Calu3 (cell line): ENCODE measurements around the gene BEND5. TPM values are rescaled to one million over a fixed set of nuclear protein-coding genes. Genes with fewer than 3 reads are reported as not detected.

Experiments used
- BruUV-seq: library from RNA; stranded (reverse); fragments of 400-500 nt; replicated peaks from 2 replicates; lab custom pipeline; 2021; lab: Mats Ljungman, UMichigan
- CTCF ChIA-PET: fragments of 300-600 bp; sonication (Branson Sonifier 250); formaldehyde crosslinking; loops from one replicate; lab custom pipeline; 2022; ENCODE audit warnings: antibody characterized with exemption; lab: Charles Lee
- DNase-seq: peaks from one replicate; pipeline ENCODE4 v3.0.0; 2022
- H3K27ac Mint-ChIP-seq: one replicate; pipeline ENCODE4 v1.8.0; 2022; ENCODE audit warnings: mixed read lengths; ENCODE audit not compliant: unreplicated experiment
- H3K27me3 Mint-ChIP-seq: one replicate; pipeline ENCODE4 v1.8.0; 2022; ENCODE audit warnings: mixed read lengths; ENCODE audit not compliant: unreplicated experiment
- H3K36me3 Mint-ChIP-seq: one replicate; pipeline ENCODE4 v1.8.0; 2022; ENCODE audit warnings: mild to moderate bottlenecking, moderate library complexity, mixed read lengths; ENCODE audit not compliant: insufficient read depth, unreplicated experiment
- H3K4me1 Mint-ChIP-seq: one replicate; pipeline ENCODE4 v1.8.0; 2022; ENCODE audit warnings: mild to moderate bottlenecking, low read depth, mixed read lengths; ENCODE audit not compliant: unreplicated experiment
- H3K4me3 Mint-ChIP-seq: one replicate; pipeline ENCODE4 v1.8.0; 2022; ENCODE audit warnings: mild to moderate bottlenecking, low read depth, moderate library complexity, mixed read lengths; ENCODE audit not compliant: unreplicated experiment
- H3K9me3 Mint-ChIP-seq: one replicate; pipeline ENCODE4 v1.8.0; 2022; ENCODE audit warnings: low read depth, mixed read lengths; ENCODE audit not compliant: unreplicated experiment
- CTCF ChIP-seq: fragments of 200-600 bp; IDR thresholded peaks from one replicate; pipeline ENCODE4 v1.8.0; 2022; ENCODE audit warnings: antibody characterized with exemption; ENCODE audit not compliant: unreplicated experiment
- intact Hi-C: fragments of 100-400 bp; cut with micrococcal nuclease; formaldehyde crosslinking; loops from one replicate; pipeline ENCODE4 v1.10.0; 2022; ENCODE audit not compliant: unreplicated experiment
- total RNA-seq: library from RNA; stranded (reverse); gene quantifications from 2 replicates; pipeline ENCODE4 v1.2.3, GENCODE V29; 2022

Gene BEND5
- total RNA-seq, 1 experiment from 2014 or later = 0.87 TPM

GRCh38 chr1:48687282-48688045 is 89.2 kb downstream of the BEND5 start:
- no peak for TF ChIP-seq CTCF
- intact Hi-C loops = loop anchor here (10.0 kb wide), 1 partner anchor 1647 kb away; no protein-coding TSS in a partner anchor
- H3K4me3 Mint-ChIP-seq = no peak overlapping the region
- H3K36me3 Mint-ChIP-seq = no peaks in the 10 kb centered on the region
- H3K27ac Mint-ChIP-seq = no peak overlapping the region
- CTCF ChIA-PET = interaction anchor here (1.7 to 1.9 kb wide), 2 partner anchors 10 to 130 kb away, joined by 3 to 5 read pairs; no protein-coding TSS in a partner anchor
- no peaks in the 10 kb centered on the region for H3K9me3 Mint-ChIP-seq
- no peak for DNase-seq
- BruUV-seq = no TSS peak
- no peaks in the 10 kb centered on the region for H3K27me3 Mint-ChIP-seq
- H3K4me1 Mint-ChIP-seq = no peaks in the 10 kb centered on the region

DNA sequence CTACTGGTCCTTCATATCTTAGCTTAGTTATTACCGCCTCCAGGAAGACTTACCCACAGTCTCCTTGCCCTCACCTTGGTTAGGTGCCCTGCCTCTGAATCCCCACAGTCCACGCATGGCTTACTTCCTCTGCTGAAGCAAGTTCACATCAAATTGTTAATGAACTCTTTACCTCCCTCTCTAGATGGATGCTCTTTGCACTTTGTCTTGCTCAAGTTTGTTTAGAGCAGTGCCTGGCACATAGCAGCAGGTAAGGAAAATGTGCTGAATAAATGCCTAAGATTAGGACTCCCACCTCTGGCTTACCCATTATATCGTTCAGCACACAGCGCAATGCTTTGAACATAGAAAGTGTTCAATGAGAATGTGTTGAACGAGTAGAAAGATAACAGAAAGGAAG is 90.5 kb downstream of the BEND5 start:
- no TSS peak for BruUV-seq

DNA sequence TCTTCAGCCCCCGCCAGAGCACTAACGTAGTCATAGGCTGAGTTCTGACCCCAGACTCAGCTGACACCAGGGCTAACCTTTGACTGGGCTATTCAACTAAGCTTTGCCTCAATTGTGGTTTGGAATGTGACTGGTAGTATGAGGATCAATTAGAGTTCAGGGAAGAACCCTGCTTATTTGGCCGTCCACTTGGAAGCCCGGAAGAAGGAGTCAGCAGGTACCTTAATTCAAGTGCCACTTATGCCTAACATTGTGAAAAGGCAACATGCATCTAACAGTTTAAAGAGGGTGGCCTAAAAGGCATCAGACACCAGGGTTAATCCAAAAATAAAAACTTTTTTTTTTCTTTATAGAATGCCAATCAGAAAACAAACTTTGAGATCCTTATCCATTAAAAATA is 92.3 kb downstream of the BEND5 start:
- H3K9me3 Mint-ChIP-seq = no peaks in the 10 kb centered on the region
- no peaks in the 10 kb centered on the region for H3K36me3 Mint-ChIP-seq
- DNase-seq = no peak
- CTCF ChIA-PET = no interaction called here
- no peak overlapping the region for H3K27ac Mint-ChIP-seq
- no peaks in the 10 kb centered on the region for H3K27me3 Mint-ChIP-seq
- TF ChIP-seq CTCF = no peak
- intact Hi-C loops = loop anchor here (10.0 kb wide), 1 partner anchor 1650 kb away; no protein-coding TSS in a partner anchor
- no TSS peak for BruUV-seq
- H3K4me3 Mint-ChIP-seq = no peak overlapping the region
- H3K4me1 Mint-ChIP-seq = no peaks in the 10 kb centered on the region

More for the DNA sequence above, 90.5 kb downstream of the BEND5 start:
- no peaks in the 10 kb centered on the region for H3K9me3 Mint-ChIP-seq
- no peaks in the 10 kb centered on the region for H3K4me1 Mint-ChIP-seq
- no peak overlapping the region for H3K4me3 Mint-ChIP-seq
- intact Hi-C loops = loop anchor here (10.0 kb wide), 1 partner anchor 1649 kb away; no protein-coding TSS in a partner anchor
- no peak for TF ChIP-seq CTCF
- no peaks in the 10 kb centered on the region for H3K36me3 Mint-ChIP-seq
- no peaks in the 10 kb centered on the region for H3K27me3 Mint-ChIP-seq
- H3K27ac Mint-ChIP-seq = no peak overlapping the region
- DNase-seq = no peak
- CTCF ChIA-PET = interaction anchor here (0.6 kb wide), 1 partner anchor 9 kb away, joined by 3 read pairs; no protein-coding TSS in a partner anchor

GRCh38 chr1:48683839-48684238 is 92.9 kb downstream of the BEND5 start:
- no peak overlapping the region for H3K4me3 Mint-ChIP-seq
- no peak for TF ChIP-seq CTCF
- CTCF ChIA-PET = no interaction called here
- H3K27me3 Mint-ChIP-seq = no peaks in the 10 kb centered on the region
- no TSS peak for BruUV-seq
- H3K36me3 Mint-ChIP-seq = no peaks in the 10 kb centered on the region
- intact Hi-C loops = loop anchor here (10.0 kb wide), 1 partner anchor 1651 kb away; no protein-coding TSS in a partner anchor
- H3K4me1 Mint-ChIP-seq = no peaks in the 10 kb centered on the region
- no peak overlapping the region for H3K27ac Mint-ChIP-seq
- DNase-seq = no peak
- no peaks in the 10 kb centered on the region for H3K9me3 Mint-ChIP-seq
